H9 (cell line): ENCODE results near the gene CSF2. TPM values are rescaled to one million over a fixed set of nuclear protein-coding genes. Genes with fewer than 3 reads are reported as not detected.

ENCODE experiments used
- DNase-seq: peaks from one replicate; pipeline ENCODE4 v3.0.0-alpha.2; 2017
- H2AFZ ChIP-seq: one replicate; pipeline ENCODE4 v1.6.1; 2013; ENCODE audit warnings: mild to moderate bottlenecking, low read length, control low read depth, moderate library complexity
- H2AK5ac ChIP-seq: 2 replicates; pipeline ENCODE4 v1.6.1; 2013; ENCODE audit warnings: low read length, control low read depth, mixed read lengths; ENCODE audit not compliant: insufficient read length
- H2BK120ac ChIP-seq: one replicate; pipeline ENCODE4 v1.6.1; 2013; ENCODE audit warnings: low read depth, mild to moderate bottlenecking, low read length, control low read depth, inconsistent platforms; ENCODE audit not compliant: poor library complexity, severe bottlenecking
- H2BK12ac ChIP-seq: 2 replicates; pipeline ENCODE4 v1.6.1; 2013; ENCODE audit warnings: low read length, control low read depth, mixed read lengths, low read depth; ENCODE audit not compliant: insufficient read length
- H2BK15ac ChIP-seq: 2 replicates; pipeline ENCODE4 v1.6.1; 2013; ENCODE audit warnings: low read depth, low read length, control low read depth
- H2BK20ac ChIP-seq: one replicate; pipeline ENCODE4 v1.6.1; 2013; ENCODE audit warnings: low read depth, mild to moderate bottlenecking, low read length, control low read depth, inconsistent platforms; ENCODE audit not compliant: poor library complexity, severe bottlenecking
- H2BK5ac ChIP-seq: 2 replicates; pipeline ENCODE4 v1.6.1; 2013; ENCODE audit warnings: low read length, control low read depth, mixed read lengths; ENCODE audit not compliant: insufficient read length
- H3K14ac ChIP-seq: 2 replicates; pipeline ENCODE4 v1.6.1; 2013; ENCODE audit warnings: low read length, control low read depth; ENCODE audit not compliant: insufficient read depth
- H3K18ac ChIP-seq: 2 replicates; pipeline ENCODE4 v1.6.1; 2013; ENCODE audit warnings: low read depth, mild to moderate bottlenecking, mixed read lengths, low read length, control low read depth; ENCODE audit not compliant: insufficient read length
- H3K23ac ChIP-seq: 2 replicates; pipeline ENCODE4 v1.6.1; 2013; ENCODE audit warnings: low read length, control low read depth, mixed read lengths, low read depth; ENCODE audit not compliant: insufficient read length
- H3K23me2 ChIP-seq: 2 replicates; pipeline ENCODE4 v1.6.1; 2013; ENCODE audit warnings: low read depth, mild to moderate bottlenecking, mixed read lengths, low read length, control low read depth; ENCODE audit not compliant: insufficient read length, poor library complexity, severe bottlenecking
- H3K27ac ChIP-seq: 2 replicates; pipeline ENCODE4 v1.5.1; 2013; ENCODE audit warnings: low read length, control low read depth, mixed read lengths, low read depth; ENCODE audit not compliant: insufficient read length
- H3K27me3 ChIP-seq: 2 replicates; pipeline ENCODE4 v1.6.1; 2013; ENCODE audit warnings: low read length, control low read depth, inconsistent platforms; ENCODE audit not compliant: insufficient read depth
- H3K4ac ChIP-seq: 2 replicates; pipeline ENCODE4 v1.6.1; 2013; ENCODE audit warnings: low read depth, mild to moderate bottlenecking, control low read depth, inconsistent platforms, low read length, moderate library complexity
- H3K4me1 ChIP-seq: 2 replicates; pipeline ENCODE4 v1.6.1; 2013; ENCODE audit warnings: low read length, control low read depth, inconsistent platforms; ENCODE audit not compliant: insufficient read depth
- H3K4me2 ChIP-seq: 2 replicates; pipeline ENCODE4 v1.6.1; 2013; ENCODE audit warnings: low read length, control low read depth, mixed read lengths; ENCODE audit not compliant: insufficient read length, insufficient read depth
- H3K56ac ChIP-seq: 2 replicates; pipeline ENCODE4 v1.6.1; 2013; ENCODE audit warnings: low read depth, mild to moderate bottlenecking, mixed read lengths, low read length, control low read depth; ENCODE audit not compliant: insufficient read length
- H3K79me1 ChIP-seq: 2 replicates; pipeline ENCODE4 v1.6.1; 2013; ENCODE audit warnings: low read depth, mild to moderate bottlenecking, moderate library complexity, low read length, control low read depth, inconsistent platforms; ENCODE audit not compliant: insufficient read depth, poor library complexity, severe bottlenecking
- H3K79me2 ChIP-seq: 2 replicates; pipeline ENCODE4 v1.6.1; 2013; ENCODE audit warnings: low read length, control low read depth, inconsistent platforms; ENCODE audit not compliant: insufficient read depth
- H3K9ac ChIP-seq: 2 replicates; pipeline ENCODE4 v1.6.1; 2013; ENCODE audit warnings: low read length, control low read depth, mixed read lengths; ENCODE audit not compliant: insufficient read length; ENCODE audit errors: extremely low read depth
- H3K9me3 ChIP-seq: one replicate; pipeline ENCODE4 v1.6.1; 2013; ENCODE audit warnings: low read depth, low read length, inconsistent platforms; ENCODE audit not compliant: control insufficient read depth
- H3T11ph ChIP-seq: one replicate; pipeline ENCODE4 v1.6.1; 2013; ENCODE audit warnings: mild to moderate bottlenecking, low read length, control low read depth, inconsistent platforms
- H4K20me1 ChIP-seq: one replicate; pipeline ENCODE4 v1.6.1; 2013; ENCODE audit not compliant: control insufficient read depth, insufficient read length, insufficient read depth
- H4K5ac ChIP-seq: 2 replicates; pipeline ENCODE4 v1.6.1; 2013; ENCODE audit warnings: low read depth, mild to moderate bottlenecking, mixed read lengths, low read length, control low read depth; ENCODE audit not compliant: insufficient read length
- H4K8ac ChIP-seq: replicated peaks from 2 replicates; pipeline ENCODE4 v1.6.1; 2013; ENCODE audit warnings: low read length, control low read depth, mixed read lengths, low read depth; ENCODE audit not compliant: insufficient read length
- H4K91ac ChIP-seq: 2 replicates; pipeline ENCODE4 v1.6.1; 2013; ENCODE audit warnings: low read depth, mild to moderate bottlenecking, moderate library complexity, mixed read lengths, low read length, control low read depth; ENCODE audit not compliant: insufficient read length
- H3K27ac Mint-ChIP-seq, 3 experiments: 2 replicates in 2 of 3; 3 replicates in 1 of 3; pipeline ENCODE4 v1.8.0; 2020 to 2021; ENCODE audit warnings: mixed read lengths in 3 of 3, mild to moderate bottlenecking in 1 of 3, moderate library complexity in 1 of 3
- H3K27me3 Mint-ChIP-seq: 2 replicates; pipeline ENCODE4 v1.8.0; 2021; ENCODE audit warnings: low read depth, mild to moderate bottlenecking, moderate library complexity, mixed read lengths
- H3K36me3 Mint-ChIP-seq, 3 experiments: 2 replicates in 2 of 3; 3 replicates in 1 of 3; pipeline ENCODE4 v1.8.0; 2020 to 2021; ENCODE audit warnings: low read depth in 3 of 3, mixed read lengths in 3 of 3; ENCODE audit not compliant: insufficient read depth in 1 of 3
- H3K4me1 Mint-ChIP-seq, 2 experiments: 2 replicates each; pipeline ENCODE4 v1.8.0; 2020; ENCODE audit warnings: mixed read lengths in 2 of 2
- H3K4me3 Mint-ChIP-seq, 2 experiments: 2 replicates in 1 of 2; 3 replicates in 1 of 2; pipeline ENCODE4 v1.8.0; 2020 to 2021; ENCODE audit warnings: mild to moderate bottlenecking in 2 of 2, mixed read lengths in 2 of 2, moderate library complexity in 1 of 2
- H3K9me3 Mint-ChIP-seq, 2 experiments: 2 replicates in 1 of 2; 3 replicates in 1 of 2; pipeline ENCODE4 v1.8.0; 2020; ENCODE audit warnings: mild to moderate bottlenecking in 2 of 2, mixed read lengths in 2 of 2, moderate library complexity in 1 of 2
- CTCF ChIP-seq: fragments of 200-600 bp; sonication (generic); conservative IDR thresholded peaks from 3 replicates; pipeline ENCODE4 v1.8.0; 2021; ENCODE audit warnings: antibody characterized with exemption, mild to moderate bottlenecking
- total RNA-seq: library from RNA; stranded (reverse); gene quantifications from 2 replicates; pipeline ENCODE4 v1.2.1, GENCODE V29; 2021

Gene CSF2
- total RNA-seq, 1 experiment from 2014 or later, result not detected

- Histone ChIP-seq H2BK15ac (no peak overlapping the region), H3T11ph (no peak overlapping the region), H3K9me3 (no peaks in the 10 kb centered on the region), H2AFZ (no peak overlapping the region), H3K23me2 (no peaks in the 10 kb centered on the region), H3K4ac (no peak overlapping the region), H3K9ac (no peak overlapping the region), H3K23ac (no peak overlapping the region), H2BK20ac (no peak overlapping the region), H4K91ac (no peak overlapping the region), H2BK5ac (no peak overlapping the region), H3K79me1 (no peaks in the 10 kb centered on the region), H4K20me1 (no peaks in the 10 kb centered on the region), H2AK5ac (no peak overlapping the region), H3K79me2 (no peaks in the 10 kb centered on the region), H3K14ac (no peak overlapping the region), H3K4me2 (no peak overlapping the region), H3K18ac (no peak overlapping the region), H2BK120ac (no peak overlapping the region), H3K4me1 (no peaks in the 10 kb centered on the region), H3K56ac (no peak overlapping the region), H3K27me3 (no peaks in the 10 kb centered on the region), H4K8ac (no peak overlapping the region), H2BK12ac (no peak overlapping the region), H4K5ac (no peak overlapping the region), H3K27ac (no peak overlapping the region)
- no peak for TF ChIP-seq CTCF
- H3K27me3 Mint-ChIP-seq, result 0 out of 2 replicates have a peak, but pooled peaks cover 2% of the 10 kb centered on the region
- no peaks in the 10 kb centered on the region for H3K4me1 Mint-ChIP-seq
- no peak for DNase-seq
- no peak overlapping the region for H3K4me3 Mint-ChIP-seq
- no peaks in the 10 kb centered on the region for H3K9me3 Mint-ChIP-seq
- no peak overlapping the region for H3K27ac Mint-ChIP-seq
- H3K36me3 Mint-ChIP-seq, result no peaks in the 10 kb centered on the region
These were observed 41.4 kb upstream of the CSF2 start for GRCh38 chr5:132032196-132032595.
